Lower lobe of right lung (tissue), 2 donors: Measurements from ENCODE around the gene PLAAT3. TPM values are rescaled to one million over a fixed set of nuclear protein-coding genes. Genes with fewer than 3 reads are reported as not detected.
"Not testable (repeated sequence)": the region's sequence is repeated elsewhere in the genome, so short reads cannot be mapped to it uniquely, and the experiment has no call there.

Experiments
- ATAC-seq, 2 donors: fragments of 200-7000 bp; cut with Tn5 transposase; one replicate each; pipeline ENCODE4 v1.9.1; 2020 to 2022; ENCODE audit warnings: mild to moderate bottlenecking in 2 of 2, moderate library complexity in 2 of 2
- DNase-seq: peaks from one replicate; pipeline ENCODE4 v3.0.0-alpha.2; 2020
- H3K27ac ChIP-seq: fragments of 200-600 bp; one replicate; pipeline ENCODE4 v1.8.0; 2022
- H3K27me3 ChIP-seq: fragments of 200-600 bp; one replicate; pipeline ENCODE4 v1.8.0; 2022; ENCODE audit warnings: low read depth
- H3K36me3 ChIP-seq: fragments of 200-600 bp; one replicate; pipeline ENCODE4 v1.8.0; 2022; ENCODE audit warnings: mild to moderate bottlenecking
- H3K4me1 ChIP-seq: fragments of 200-600 bp; one replicate; pipeline ENCODE4 v1.8.0; 2022
- H3K4me3 ChIP-seq: fragments of 200-600 bp; one replicate; pipeline ENCODE4 v1.8.0; 2022; ENCODE audit warnings: mild to moderate bottlenecking
- H3K9me3 ChIP-seq: fragments of 200-600 bp; one replicate; pipeline ENCODE4 v1.8.0; 2022
- CTCF ChIP-seq: fragments of 200-600 bp; IDR thresholded peaks from one replicate; pipeline ENCODE4 v1.8.0; 2022; ENCODE audit warnings: antibody characterized with exemption, mild to moderate bottlenecking
- intact Hi-C: fragments of 100-400 bp; cut with DNase I; formaldehyde crosslinking; loops from one replicate; pipeline ENCODE4 v1.11.0; 2022
- total RNA-seq: library from RNA; stranded (reverse); fragmentation: NEBNext Ultra II Directional; extraction: Animal tissue kit (Norgen Biotek cat#: 25700); gene quantifications from one replicate; pipeline ENCODE4 v1.2.1, GENCODE V29; 2021
- donor health status: DM: no; HTN: yes; CAD: no; lungs with severe emphysema.

The PLAAT3 gene
- total RNA-seq, 1 donor from 2014 or later, result 81.9 TPM

DNA sequence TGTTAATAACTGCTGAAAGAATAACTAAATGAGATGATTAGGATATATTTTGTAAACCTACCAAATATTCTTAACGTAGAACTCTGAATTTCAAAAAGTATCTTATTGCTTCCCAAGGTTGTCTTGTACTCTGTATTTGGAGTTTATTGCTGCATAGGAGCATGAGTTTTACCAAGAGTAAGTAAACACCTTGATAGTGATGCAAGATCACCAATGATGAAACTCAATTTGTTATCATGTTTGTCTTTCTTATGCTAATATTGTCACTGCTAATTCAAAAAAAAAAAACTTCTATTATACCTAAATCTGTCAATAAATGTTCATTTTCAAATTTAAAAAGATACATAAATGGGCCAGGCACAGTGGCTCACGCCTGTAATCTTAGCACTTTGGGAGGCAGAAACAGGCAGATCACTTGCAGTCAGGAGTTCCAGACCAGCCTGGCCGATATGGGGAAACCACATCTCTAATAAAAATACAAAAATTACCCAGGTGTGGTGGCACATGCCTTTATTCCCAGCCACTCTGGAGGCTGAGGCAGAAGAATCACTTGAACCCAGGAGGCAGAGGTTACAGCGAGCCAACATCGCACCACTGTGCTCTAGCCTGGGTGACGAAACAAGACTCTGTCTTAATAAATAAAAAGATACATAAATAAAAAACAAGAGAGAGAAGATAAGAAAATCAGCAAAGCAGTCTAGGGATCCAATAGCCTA is 27.6 kb downstream of the PLAAT3 start:
- H3K36me3 ChIP-seq, result peaks cover 76% of the 10 kb centered on the region

DNA sequence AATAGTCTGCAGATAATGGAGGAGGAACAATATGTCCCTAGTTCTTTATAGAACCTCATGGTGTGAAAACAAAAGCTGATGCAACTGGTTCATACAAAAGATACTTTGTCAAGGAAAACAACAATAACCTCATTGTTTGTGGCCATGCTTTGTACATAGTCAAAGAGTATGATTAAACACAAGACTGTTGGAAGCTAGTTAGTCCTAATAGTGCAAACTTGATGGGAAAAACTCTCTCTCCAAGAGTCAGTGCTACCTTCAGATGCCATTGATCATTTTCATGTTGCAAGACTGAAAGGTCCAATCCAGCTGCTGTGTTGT is 30.9 kb downstream of the PLAAT3 start:
- H3K9me3 ChIP-seq, result peaks cover 4% of the 10 kb centered on the region
- no peak for TF ChIP-seq CTCF
- DNase-seq (no peak), ATAC-seq (no peak)
- H3K4me3 ChIP-seq, result no peak overlapping the region
- H3K27ac ChIP-seq, result no peak overlapping the region
- peaks cover 51% of the 10 kb centered on the region for H3K36me3 ChIP-seq
- intact Hi-C loops, result no loop called here
- H3K27me3 ChIP-seq, result no peaks in the 10 kb centered on the region
- H3K4me1 ChIP-seq, result no peaks in the 10 kb centered on the region

More for the DNA sequence above, 27.6 kb downstream of the PLAAT3 start:
- Histone ChIP-seq H3K4me1 (no peaks in the 10 kb centered on the region), H3K9me3 (no peaks in the 10 kb centered on the region), H3K27ac (no peak overlapping the region), H3K27me3 (no peaks in the 10 kb centered on the region), H3K4me3 (no peak overlapping the region)
- intact Hi-C loops, result no loop called here
- TF ChIP-seq CTCF, result no peak
- DNase-seq (no peak), ATAC-seq (no peak)

DNA sequence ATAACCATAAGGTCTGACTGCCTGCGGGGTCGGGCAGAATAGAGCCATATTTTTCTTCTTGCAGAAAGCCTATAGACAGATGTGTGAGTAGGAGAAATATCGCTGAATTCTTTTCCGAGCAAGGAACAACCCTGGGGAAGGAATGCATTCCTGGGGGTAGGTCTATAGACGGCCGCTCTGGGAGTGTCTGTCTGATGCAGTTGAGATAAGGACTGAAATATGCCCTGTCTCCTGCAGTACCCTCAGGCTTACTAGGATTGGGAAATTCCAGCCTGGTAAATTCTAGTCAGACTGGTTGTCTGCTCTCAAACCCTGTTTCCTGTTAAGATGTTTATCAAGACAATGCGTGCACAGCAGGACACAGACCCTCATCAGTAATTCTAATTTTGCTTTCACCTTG is 33.0 kb downstream of the PLAAT3 start:
- H3K36me3 ChIP-seq, result peaks cover 31% of the 10 kb centered on the region
- DNase-seq, ATAC-seq, H3K9me3 ChIP-seq, intact Hi-C loops, H3K4me1 ChIP-seq, H3K27me3 ChIP-seq, H3K27ac ChIP-seq, H3K4me3 ChIP-seq: not testable (repeated sequence)

DNA sequence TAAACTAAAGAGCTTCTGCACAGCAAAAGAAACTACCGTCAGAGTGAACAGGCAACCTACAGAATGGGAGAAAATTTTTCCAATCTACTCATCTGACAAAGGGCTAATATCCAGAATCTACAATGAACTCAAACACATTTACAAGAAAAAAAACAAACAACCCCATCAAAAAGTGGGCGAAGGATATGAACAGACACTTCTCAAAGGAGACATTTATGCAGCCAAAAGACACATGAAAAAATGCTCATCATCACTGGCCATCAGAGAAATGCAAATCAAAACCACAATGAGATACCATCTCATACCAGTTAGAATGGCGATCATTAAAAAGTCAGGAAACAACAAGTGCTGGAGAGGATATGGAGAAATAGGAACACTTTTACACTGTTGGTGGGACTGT is 35.4 kb downstream of the PLAAT3 start:
- H3K9me3 ChIP-seq, H3K27ac ChIP-seq, ATAC-seq, intact Hi-C loops, DNase-seq, H3K4me3 ChIP-seq, H3K27me3 ChIP-seq: not testable (repeated sequence)
- Histone ChIP-seq H3K4me1 (peaks cover 20% of the 10 kb centered on the region), H3K36me3 (peaks cover 17% of the 10 kb centered on the region)

DNA sequence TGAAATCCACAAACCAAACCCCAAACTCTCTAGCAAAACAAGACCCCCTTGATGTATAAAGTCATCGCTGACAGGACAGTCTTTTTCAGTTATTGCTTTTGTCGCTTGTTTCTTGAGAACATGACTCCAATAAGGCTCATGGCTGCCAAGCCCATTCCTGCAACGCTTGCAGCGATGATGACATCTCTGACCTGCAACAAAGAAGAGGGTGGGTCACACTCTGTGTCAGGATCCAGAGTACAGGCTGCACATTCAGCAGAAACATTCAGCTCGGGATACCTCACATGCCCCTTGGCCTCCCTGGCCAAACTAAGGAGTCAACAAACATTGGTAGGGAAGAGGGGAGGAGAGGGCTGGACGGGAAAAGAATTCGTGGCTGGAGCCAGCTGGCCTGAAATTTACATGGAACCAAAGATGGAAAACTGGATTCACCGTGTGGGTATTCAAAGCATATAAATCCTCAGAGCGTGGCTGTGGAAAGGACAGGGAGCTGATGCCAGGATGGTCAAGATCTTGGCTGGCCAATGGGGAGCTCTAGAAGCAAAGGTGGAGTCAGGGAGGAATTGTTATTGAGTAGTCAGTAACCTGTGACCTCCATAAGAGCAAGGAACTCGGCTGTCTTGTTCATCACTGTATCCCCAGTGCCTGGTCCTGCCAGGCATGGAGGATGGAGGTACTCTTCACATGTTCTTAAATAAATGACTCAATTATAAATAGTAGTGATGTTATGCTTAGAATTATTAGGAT is 39.2 kb downstream of the PLAAT3 start:
- peaks cover 27% of the 10 kb centered on the region for H3K4me1 ChIP-seq
- no peaks in the 10 kb centered on the region for H3K27me3 ChIP-seq
- H3K4me3 ChIP-seq, result peak overlapping the region; percentile 37
- peak overlapping the region; percentile 76 for H3K27ac ChIP-seq
- DNase-seq (no peak), ATAC-seq (peak; percentile 62 to 74)
- peaks cover 2% of the 10 kb centered on the region for H3K9me3 ChIP-seq
- no peaks in the 10 kb centered on the region for H3K36me3 ChIP-seq
- intact Hi-C loops, result no loop called here
- TF ChIP-seq CTCF, result no peak

- Histone ChIP-seq H3K4me3 (peak overlapping the region; percentile 37), H3K36me3 (no peaks in the 10 kb centered on the region), H3K9me3 (no peaks in the 10 kb centered on the region), H3K27ac (peak overlapping the region; percentile 76), H3K4me1 (peaks cover 27% of the 10 kb centered on the region), H3K27me3 (no peaks in the 10 kb centered on the region)
- DNase-seq, result no peak
- TF ChIP-seq CTCF, result peak; percentile 15
- intact Hi-C loops, result no loop called here
- peak; percentile 92 to 95 for ATAC-seq
Measured at GRCh38 chr11:63573881-63574855, 40.1 kb downstream of the PLAAT3 start.
